ENCODE measurements around the gene PDCL2. TPM values are rescaled to one million over a fixed set of nuclear protein-coding genes. Genes with fewer than 3 reads are reported as not detected.

The PDCL2 gene, protein sequence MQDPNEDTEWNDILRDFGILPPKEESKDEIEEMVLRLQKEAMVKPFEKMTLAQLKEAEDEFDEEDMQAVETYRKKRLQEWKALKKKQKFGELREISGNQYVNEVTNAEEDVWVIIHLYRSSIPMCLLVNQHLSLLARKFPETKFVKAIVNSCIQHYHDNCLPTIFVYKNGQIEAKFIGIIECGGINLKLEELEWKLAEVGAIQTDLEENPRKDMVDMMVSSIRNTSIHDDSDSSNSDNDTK
- total RNA-seq (2014; rRNA removed; shearing (Covaris generic)): 0.35 TPM in 1 of 2 replicates, not detected in the other
- polyA plus RNA-seq (2016; fragmentation: Nextera tagmentation; extraction: Ambion mirVana): 1.9 and 2.1 TPM in 2 replicates
- long read RNA-seq: 0 reads

- Mint-ChIP-seq H3K27ac (no peak within 1 kb of the TSS), H3K27me3 (ENCODE audit: insufficient read depth, low read depth, poor library complexity) (peaks cover 3% of the 10 kb centered on the region), H3K9me3 (peaks cover 4% of the 10 kb centered on the region; the same call in 1 of the 3 replicates), H3K36me3 (ENCODE audit: low read depth) (peaks cover 7% of the 10 kb centered on the region; the same call in 1 of the 3 replicates), H3K4me3 (no peak within 1 kb of the TSS), H3K4me1 (peaks cover 4% of the 10 kb centered on the region; the same call in 1 of the 3 replicates)
- Histone ChIP-seq H3K4me3 (no peak within 1 kb of the TSS), H3K27me3 (ENCODE audit: insufficient read depth) (no peaks in the 10 kb centered on the region), H3K27ac (ENCODE audit: low read depth) (no peak within 1 kb of the TSS), H4K20me1 (replicated peaks; ENCODE audit: insufficient read depth) (no peaks in the 10 kb centered on the region), H3K4me2 (no peak within 1 kb of the TSS), H3F3A (replicated peaks; ENCODE audit: low read depth) (no peaks in the 10 kb centered on the region), H2AFZ (no peak within 1 kb of the TSS), H3K4me1 (ENCODE audit: insufficient read depth) (0 out of 2 replicates have a peak, but pooled peaks cover 5% of the 10 kb centered on the region), H3K36me3 (ENCODE audit: insufficient read depth) (no peaks in the 10 kb centered on the region), H3K79me2 (replicated peaks; ENCODE audit: insufficient read depth) (no peaks in the 10 kb centered on the region), H3K9me2 (ENCODE audit: insufficient read depth) (no peaks in the 10 kb centered on the region)
- peak; percentile 72 for DNase-seq (ENCODE audit: low spot score)
- peak; percentile 94 for ATAC-seq
- TF ChIP-seq, protein P1, sequence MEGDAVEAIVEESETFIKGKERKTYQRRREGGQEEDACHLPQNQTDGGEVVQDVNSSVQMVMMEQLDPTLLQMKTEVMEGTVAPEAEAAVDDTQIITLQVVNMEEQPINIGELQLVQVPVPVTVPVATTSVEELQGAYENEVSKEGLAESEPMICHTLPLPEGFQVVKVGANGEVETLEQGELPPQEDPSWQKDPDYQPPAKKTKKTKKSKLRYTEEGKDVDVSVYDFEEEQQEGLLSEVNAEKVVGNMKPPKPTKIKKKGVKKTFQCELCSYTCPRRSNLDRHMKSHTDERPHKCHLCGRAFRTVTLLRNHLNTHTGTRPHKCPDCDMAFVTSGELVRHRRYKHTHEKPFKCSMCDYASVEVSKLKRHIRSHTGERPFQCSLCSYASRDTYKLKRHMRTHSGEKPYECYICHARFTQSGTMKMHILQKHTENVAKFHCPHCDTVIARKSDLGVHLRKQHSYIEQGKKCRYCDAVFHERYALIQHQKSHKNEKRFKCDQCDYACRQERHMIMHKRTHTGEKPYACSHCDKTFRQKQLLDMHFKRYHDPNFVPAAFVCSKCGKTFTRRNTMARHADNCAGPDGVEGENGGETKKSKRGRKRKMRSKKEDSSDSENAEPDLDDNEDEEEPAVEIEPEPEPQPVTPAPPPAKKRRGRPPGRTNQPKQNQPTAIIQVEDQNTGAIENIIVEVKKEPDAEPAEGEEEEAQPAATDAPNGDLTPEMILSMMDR (conservative IDR thresholded peaks at IDR 0.05; ENCODE audit: low read depth in 2 of 2): peak; percentile 31 to 62
- no peak for TF ChIP-seq EZH2 (IDR thresholded peaks at IDR 0.05; ENCODE audit: low read depth, unreplicated experiment)
These were observed at the start of gene PDCL2 for GRCh38 chr4:55592014-55592413. Gene PDCL2 (minus strand): TSS chr4:55592245. CDS start chr4:55592109, 136 bp downstream.

GRCh38 chr4:55637272-55637820 lies 45.3 kb upstream of the PDCL2 start:
- peak overlapping the region; percentile 83; the same call in 1 of the 2 replicates for H3K27ac ChIP-seq (ENCODE audit: low read depth)
- no peaks in the 10 kb centered on the region; the same call in 1 of the 2 replicates for H3K79me2 ChIP-seq (replicated peaks; ENCODE audit: insufficient read depth)
- Mint-ChIP-seq H3K4me1 (peaks cover 41% of the 10 kb centered on the region), H3K36me3 (ENCODE audit: low read depth) (no peaks in the 10 kb centered on the region; the same call in 2 of the 3 replicates), H3K27me3 (ENCODE audit: insufficient read depth, low read depth, poor library complexity) (peaks cover 12% of the 10 kb centered on the region), H3K9me3 (no peaks in the 10 kb centered on the region; the same call in 2 of the 3 replicates), H3K4me3 (peak overlapping the region; percentile 33), H3K27ac (peak overlapping the region; percentile 76)
- ATAC-seq (peak; percentile 40), DNase-seq (ENCODE audit: low spot score) (peak; percentile 82)
- peaks cover 26% of the 10 kb centered on the region for H3K27me3 ChIP-seq (ENCODE audit: insufficient read depth)
- no peaks in the 10 kb centered on the region for H3F3A ChIP-seq (replicated peaks; ENCODE audit: low read depth)
- H3K36me3 ChIP-seq (ENCODE audit: insufficient read depth): no peaks in the 10 kb centered on the region
- H3K4me3 ChIP-seq: peak overlapping the region; percentile 87
- H4K20me1 ChIP-seq (replicated peaks; ENCODE audit: insufficient read depth): no peaks in the 10 kb centered on the region
- H3K4me1 ChIP-seq (ENCODE audit: insufficient read depth): peaks cover 41% of the 10 kb centered on the region
- H3K9me2 ChIP-seq (ENCODE audit: insufficient read depth): no peaks in the 10 kb centered on the region
- no peak overlapping the region for H2AFZ ChIP-seq
- peak overlapping the region; percentile 97 for H3K4me2 ChIP-seq
- TF ChIP-seq, protein P2, sequence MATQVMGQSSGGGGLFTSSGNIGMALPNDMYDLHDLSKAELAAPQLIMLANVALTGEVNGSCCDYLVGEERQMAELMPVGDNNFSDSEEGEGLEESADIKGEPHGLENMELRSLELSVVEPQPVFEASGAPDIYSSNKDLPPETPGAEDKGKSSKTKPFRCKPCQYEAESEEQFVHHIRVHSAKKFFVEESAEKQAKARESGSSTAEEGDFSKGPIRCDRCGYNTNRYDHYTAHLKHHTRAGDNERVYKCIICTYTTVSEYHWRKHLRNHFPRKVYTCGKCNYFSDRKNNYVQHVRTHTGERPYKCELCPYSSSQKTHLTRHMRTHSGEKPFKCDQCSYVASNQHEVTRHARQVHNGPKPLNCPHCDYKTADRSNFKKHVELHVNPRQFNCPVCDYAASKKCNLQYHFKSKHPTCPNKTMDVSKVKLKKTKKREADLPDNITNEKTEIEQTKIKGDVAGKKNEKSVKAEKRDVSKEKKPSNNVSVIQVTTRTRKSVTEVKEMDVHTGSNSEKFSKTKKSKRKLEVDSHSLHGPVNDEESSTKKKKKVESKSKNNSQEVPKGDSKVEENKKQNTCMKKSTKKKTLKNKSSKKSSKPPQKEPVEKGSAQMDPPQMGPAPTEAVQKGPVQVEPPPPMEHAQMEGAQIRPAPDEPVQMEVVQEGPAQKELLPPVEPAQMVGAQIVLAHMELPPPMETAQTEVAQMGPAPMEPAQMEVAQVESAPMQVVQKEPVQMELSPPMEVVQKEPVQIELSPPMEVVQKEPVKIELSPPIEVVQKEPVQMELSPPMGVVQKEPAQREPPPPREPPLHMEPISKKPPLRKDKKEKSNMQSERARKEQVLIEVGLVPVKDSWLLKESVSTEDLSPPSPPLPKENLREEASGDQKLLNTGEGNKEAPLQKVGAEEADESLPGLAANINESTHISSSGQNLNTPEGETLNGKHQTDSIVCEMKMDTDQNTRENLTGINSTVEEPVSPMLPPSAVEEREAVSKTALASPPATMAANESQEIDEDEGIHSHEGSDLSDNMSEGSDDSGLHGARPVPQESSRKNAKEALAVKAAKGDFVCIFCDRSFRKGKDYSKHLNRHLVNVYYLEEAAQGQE (IDR thresholded peaks at IDR 0.05; ENCODE audit: unreplicated experiment): no peak
- TF ChIP-seq STAT1 (IDR thresholded peaks at IDR 0.05; ENCODE audit: unreplicated experiment) (no peak), EZH2phosphoT487 (IDR thresholded peaks at IDR 0.05; ENCODE audit: unreplicated experiment) (no peak), ETS1 (IDR thresholded peaks at IDR 0.05) (no peak), POLR2AphosphoS5 (IDR thresholded peaks at IDR 0.05; ENCODE audit: low read depth) (no peak), ZNF114 (CRISPR knock-in tag; IDR thresholded peaks at IDR 0.05) (no peak), JUNB (IDR thresholded peaks at IDR 0.05; ENCODE audit: unreplicated experiment) (no peak), NANOG (IDR thresholded peaks at IDR 0.05; ENCODE audit: borderline replicate concordance) (no peak), CREB1 (CRISPR knock-in tag; IDR thresholded peaks at IDR 0.05; ENCODE audit: low read depth) (no peak)
- TF ChIP-seq, protein P1 (conservative IDR thresholded peaks at IDR 0.05; ENCODE audit: low read depth in 2 of 2): no peak

Data from GM23338 (cell line).